ENCODE measurements around the gene PAK1. TPM values are rescaled to one million over a fixed set of nuclear protein-coding genes. Genes with fewer than 3 reads are reported as not detected.

PAK1 gene
- 11.9 TPM for polyA plus RNA-seq (2012; ENCODE audit: insufficient read depth, insufficient read length, low read depth)

- H3K4me1 ChIP-seq = no peaks in the 10 kb centered on the region
- H3K36me3 ChIP-seq = no peaks in the 10 kb centered on the region
- H3K27me3 ChIP-seq = peaks cover 3% of the 10 kb centered on the region; the same call in 1 of the 2 replicates
- TF ChIP-seq CTCF (IDR thresholded peaks at IDR 0.05; ENCODE audit: low read depth, low read length) = peak; percentile 37
- peak; percentile 88 for DNase-seq
- H3K4me3 ChIP-seq (ENCODE audit: low read depth, low read length) = peak within 1 kb of the TSS; percentile 58
- H3K9me3 ChIP-seq = no peaks in the 10 kb centered on the region; the same call in 1 of the 2 replicates
Measured at GRCh38 chr11:77473801-77474683, at the start of gene PAK1. PAK1 (minus strand) TSS chr11:77474094; CDS start chr11:77392520, 81,574 bp downstream.

GRCh38 chr11:77522215-77522614 lies 48.3 kb upstream of the PAK1 start:
- H3K36me3 ChIP-seq = no peaks in the 10 kb centered on the region
- TF ChIP-seq CTCF (IDR thresholded peaks at IDR 0.05; ENCODE audit: low read depth, low read length) = no peak
- no peak for DNase-seq
- no peaks in the 10 kb centered on the region for H3K27me3 ChIP-seq
- H3K9me3 ChIP-seq = no peaks in the 10 kb centered on the region
- H3K4me3 ChIP-seq (ENCODE audit: low read depth, low read length) = no peak overlapping the region
- no peaks in the 10 kb centered on the region for H3K4me1 ChIP-seq

- H3K36me3 ChIP-seq = no peaks in the 10 kb centered on the region
- H3K27me3 ChIP-seq = no peaks in the 10 kb centered on the region
- no peak for DNase-seq
- TF ChIP-seq CTCF (IDR thresholded peaks at IDR 0.05; ENCODE audit: low read depth, low read length) = no peak
- no peaks in the 10 kb centered on the region for H3K9me3 ChIP-seq
- no peak overlapping the region for H3K4me3 ChIP-seq (ENCODE audit: low read depth, low read length)
- H3K4me1 ChIP-seq = peaks cover 8% of the 10 kb centered on the region
Measured at GRCh38 chr11:77519847-77520246, 46.0 kb upstream of the PAK1 start.

GRCh38 chr11:77518471-77518870 lies 44.6 kb upstream of the PAK1 start:
- no peak for DNase-seq
- TF ChIP-seq CTCF (IDR thresholded peaks at IDR 0.05; ENCODE audit: low read depth, low read length) = no peak
- peaks cover 12% of the 10 kb centered on the region for H3K4me1 ChIP-seq
- no peaks in the 10 kb centered on the region for H3K9me3 ChIP-seq
- no peak overlapping the region for H3K4me3 ChIP-seq (ENCODE audit: low read depth, low read length)
- no peaks in the 10 kb centered on the region for H3K27me3 ChIP-seq
- H3K36me3 ChIP-seq = no peaks in the 10 kb centered on the region

- TF ChIP-seq CTCF (IDR thresholded peaks at IDR 0.05; ENCODE audit: low read depth, low read length) = no peak
- no peaks in the 10 kb centered on the region for H3K9me3 ChIP-seq
- no peak for DNase-seq
- H3K4me1 ChIP-seq = peaks cover 12% of the 10 kb centered on the region
- H3K4me3 ChIP-seq (ENCODE audit: low read depth, low read length) = no peak overlapping the region
- no peaks in the 10 kb centered on the region for H3K27me3 ChIP-seq
- H3K36me3 ChIP-seq = no peaks in the 10 kb centered on the region
Measured at GRCh38 chr11:77517753-77518152, 43.9 kb upstream of the PAK1 start.

GRCh38 chr11:77517226-77517625 lies 43.3 kb upstream of the PAK1 start:
- no peak for TF ChIP-seq CTCF (IDR thresholded peaks at IDR 0.05; ENCODE audit: low read depth, low read length)
- H3K4me3 ChIP-seq (ENCODE audit: low read depth, low read length) = no peak overlapping the region
- no peaks in the 10 kb centered on the region for H3K27me3 ChIP-seq
- H3K9me3 ChIP-seq = no peaks in the 10 kb centered on the region
- peaks cover 12% of the 10 kb centered on the region for H3K4me1 ChIP-seq
- DNase-seq = no peak
- no peaks in the 10 kb centered on the region for H3K36me3 ChIP-seq

Data from BE2C (cell line).